ENCODE data around the gene PIK3AP1. TPM values are rescaled to one million over a fixed set of nuclear protein-coding genes. Genes with fewer than 3 reads are reported as not detected.

The PIK3AP1 gene
- total RNA-seq, 1 experiment from 2014 or later, result 1.7 TPM

- Histone ChIP-seq H3K14ac (ENCODE audit: insufficient read depth, low read length) (no peak overlapping the region), H3K4me1 (ENCODE audit: insufficient read depth, low read length) (no peaks in the 10 kb centered on the region)
- H3K4me3 Mint-ChIP-seq, result no peak overlapping the region
These were observed 23.4 kb downstream of the PIK3AP1 start for GRCh38 chr10:96696845-96697425.

More at GRCh38 chr10:96696845-96697425, 23.4 kb downstream of the PIK3AP1 start:
- Histone ChIP-seq H3K18ac (ENCODE audit: insufficient read length, low read depth, low read length) (no peak overlapping the region), H2BK5ac (ENCODE audit: insufficient read length, low read length) (no peak overlapping the region), H3K9me3 (ENCODE audit: control insufficient read depth, low read depth, low read length) (no peaks in the 10 kb centered on the region), H2BK120ac (ENCODE audit: low read depth, low read length, poor library complexity, severe bottlenecking) (no peak overlapping the region), H4K20me1 (ENCODE audit: control insufficient read depth, insufficient read depth, insufficient read length) (no peaks in the 10 kb centered on the region), H3K23ac (ENCODE audit: insufficient read length, low read depth, low read length) (no peak overlapping the region), H3K4ac (ENCODE audit: low read depth, low read length) (no peak overlapping the region), H2BK20ac (ENCODE audit: low read depth, low read length, poor library complexity, severe bottlenecking) (no peak overlapping the region), H3K9ac (ENCODE audit: extremely low read depth, insufficient read length, low read length) (no peak overlapping the region), H3K23me2 (ENCODE audit: insufficient read length, low read depth, low read length, poor library complexity, severe bottlenecking) (no peaks in the 10 kb centered on the region), H4K5ac (ENCODE audit: insufficient read length, low read depth, low read length) (no peak overlapping the region), H3K27ac (ENCODE audit: insufficient read length, low read depth, low read length) (no peak overlapping the region), H4K8ac (replicated peaks; ENCODE audit: insufficient read length, low read depth, low read length) (no peak overlapping the region), H3K4me2 (ENCODE audit: insufficient read depth, insufficient read length, low read length) (no peak overlapping the region), H3K79me1 (ENCODE audit: insufficient read depth, low read depth, low read length, poor library complexity, severe bottlenecking) (no peaks in the 10 kb centered on the region), H3K27me3 (ENCODE audit: insufficient read depth, low read length) (no peaks in the 10 kb centered on the region), H2BK15ac (ENCODE audit: low read depth, low read length) (no peak overlapping the region), H3K56ac (ENCODE audit: insufficient read length, low read depth, low read length) (no peak overlapping the region), H2BK12ac (ENCODE audit: insufficient read length, low read depth, low read length) (no peak overlapping the region), H2AK5ac (ENCODE audit: insufficient read length, low read length) (no peak overlapping the region), H3T11ph (ENCODE audit: low read length) (no peak overlapping the region), H3K79me2 (ENCODE audit: insufficient read depth, low read length) (no peaks in the 10 kb centered on the region; the same call in 1 of the 2 replicates), H2AFZ (ENCODE audit: low read length) (no peak overlapping the region), H4K91ac (ENCODE audit: insufficient read length, low read depth, low read length) (no peak overlapping the region)
- Mint-ChIP-seq H3K9me3 (no peaks in the 10 kb centered on the region), H3K27me3 (ENCODE audit: low read depth) (no peaks in the 10 kb centered on the region), H3K4me1 (peaks cover 11 to 12% of the 10 kb centered on the region in 2 experiments), H3K36me3 (ENCODE audit: insufficient read depth in 1 of 3, low read depth in 3 of 3) (no peaks in the 10 kb centered on the region), H3K27ac (no peak overlapping the region)
- TF ChIP-seq CTCF (conservative IDR thresholded peaks at IDR 0.05), result no peak
- DNase-seq, result no peak
- WGBS (ENCODE audit: extremely low coverage, insufficient read length, low lambda C conversion rate), result no CpG with 5 or more reads among the region's 7 CpGs

All from H9 (cell line).